Measurements from ENCODE around the gene ACP6.
"Not testable (repeated sequence)": the region's sequence is repeated elsewhere in the genome, so short reads cannot be mapped to it uniquely, and the experiment has no call there.

Gene ACP6

DNA sequence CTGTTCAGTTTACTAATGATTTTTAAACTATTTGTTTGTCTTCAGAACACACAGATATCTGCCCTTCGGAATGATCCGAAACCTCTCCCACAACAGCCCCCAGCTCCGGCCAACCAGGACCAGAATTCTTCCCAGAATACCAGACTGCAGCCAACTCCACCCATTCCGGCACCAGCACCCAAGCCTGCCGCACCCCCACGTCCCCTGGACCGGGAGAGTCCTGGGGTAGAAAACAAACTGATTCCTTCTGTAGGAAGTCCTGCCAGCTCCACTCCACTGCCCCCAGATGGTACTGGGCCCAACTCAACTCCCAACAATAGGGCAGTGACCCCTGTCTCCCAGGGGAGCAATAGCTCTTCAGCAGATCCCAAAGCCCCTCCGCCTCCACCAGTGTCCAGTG lies 51.6 kb downstream of the ACP6 start:
- ATAC-seq = no peak
- TF ChIP-seq, protein P1, sequence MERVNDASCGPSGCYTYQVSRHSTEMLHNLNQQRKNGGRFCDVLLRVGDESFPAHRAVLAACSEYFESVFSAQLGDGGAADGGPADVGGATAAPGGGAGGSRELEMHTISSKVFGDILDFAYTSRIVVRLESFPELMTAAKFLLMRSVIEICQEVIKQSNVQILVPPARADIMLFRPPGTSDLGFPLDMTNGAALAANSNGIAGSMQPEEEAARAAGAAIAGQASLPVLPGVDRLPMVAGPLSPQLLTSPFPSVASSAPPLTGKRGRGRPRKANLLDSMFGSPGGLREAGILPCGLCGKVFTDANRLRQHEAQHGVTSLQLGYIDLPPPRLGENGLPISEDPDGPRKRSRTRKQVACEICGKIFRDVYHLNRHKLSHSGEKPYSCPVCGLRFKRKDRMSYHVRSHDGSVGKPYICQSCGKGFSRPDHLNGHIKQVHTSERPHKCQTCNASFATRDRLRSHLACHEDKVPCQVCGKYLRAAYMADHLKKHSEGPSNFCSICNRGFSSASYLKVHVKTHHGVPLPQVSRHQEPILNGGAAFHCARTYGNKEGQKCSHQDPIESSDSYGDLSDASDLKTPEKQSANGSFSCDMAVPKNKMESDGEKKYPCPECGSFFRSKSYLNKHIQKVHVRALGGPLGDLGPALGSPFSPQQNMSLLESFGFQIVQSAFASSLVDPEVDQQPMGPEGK (CRISPR knock-in tag; IDR thresholded peaks at IDR 0.05; ENCODE audit: borderline replicate concordance) = no peak
- TF ChIP-seq ZNF8 (CRISPR knock-in tag; IDR thresholded peaks at IDR 0.05) (no peak), CSDC2 (CRISPR knock-in tag; IDR thresholded peaks at IDR 0.05) (no peak), ISL1 (CRISPR knock-in tag; IDR thresholded peaks at IDR 0.05) (no peak), RARB (CRISPR knock-in tag; IDR thresholded peaks at IDR 0.05) (no peak), TCF4 (CRISPR knock-in tag; IDR thresholded peaks at IDR 0.05; ENCODE audit: borderline replicate concordance) (no peak), GLIS3 (CRISPR knock-in tag; IDR thresholded peaks at IDR 0.05) (no peak)
- TF ChIP-seq, protein P2, sequence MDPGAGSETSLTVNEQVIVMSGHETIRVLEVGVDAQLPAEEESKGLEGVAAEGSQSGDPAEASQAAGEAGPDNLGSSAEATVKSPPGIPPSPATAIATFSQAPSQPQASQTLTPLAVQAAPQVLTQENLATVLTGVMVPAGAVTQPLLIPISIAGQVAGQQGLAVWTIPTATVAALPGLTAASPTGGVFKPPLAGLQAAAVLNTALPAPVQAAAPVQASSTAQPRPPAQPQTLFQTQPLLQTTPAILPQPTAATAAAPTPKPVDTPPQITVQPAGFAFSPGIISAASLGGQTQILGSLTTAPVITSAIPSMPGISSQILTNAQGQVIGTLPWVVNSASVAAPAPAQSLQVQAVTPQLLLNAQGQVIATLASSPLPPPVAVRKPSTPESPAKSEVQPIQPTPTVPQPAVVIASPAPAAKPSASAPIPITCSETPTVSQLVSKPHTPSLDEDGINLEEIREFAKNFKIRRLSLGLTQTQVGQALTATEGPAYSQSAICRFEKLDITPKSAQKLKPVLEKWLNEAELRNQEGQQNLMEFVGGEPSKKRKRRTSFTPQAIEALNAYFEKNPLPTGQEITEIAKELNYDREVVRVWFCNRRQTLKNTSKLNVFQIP (CRISPR knock-in tag; IDR thresholded peaks at IDR 0.05; ENCODE audit: borderline replicate concordance, low read depth) = no peak

DNA sequence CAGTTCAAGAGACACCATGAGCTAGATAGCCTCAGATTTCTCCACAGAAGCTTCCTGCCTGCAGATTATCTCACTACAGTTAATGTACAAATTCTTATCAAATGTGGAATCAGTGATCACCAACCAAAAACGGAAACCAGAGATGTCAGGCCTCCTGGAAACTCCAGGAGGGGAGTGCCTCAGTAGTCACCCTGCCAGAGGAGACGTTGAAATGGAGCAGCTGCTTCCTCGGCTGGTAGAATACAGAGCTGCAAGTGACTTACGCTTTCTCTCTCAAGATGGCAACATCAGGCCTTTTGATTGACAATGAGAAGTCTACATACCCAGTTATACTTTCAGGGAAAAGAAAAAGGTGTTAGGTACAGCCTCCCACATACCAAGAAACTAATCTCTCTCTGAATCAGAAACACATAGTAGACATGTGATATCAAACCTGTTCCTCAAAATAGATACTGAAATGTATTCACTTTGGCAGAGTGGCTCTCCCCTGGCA lies 52.2 kb downstream of the ACP6 start:
- ATAC-seq = no peak
- TF ChIP-seq, protein P3, sequence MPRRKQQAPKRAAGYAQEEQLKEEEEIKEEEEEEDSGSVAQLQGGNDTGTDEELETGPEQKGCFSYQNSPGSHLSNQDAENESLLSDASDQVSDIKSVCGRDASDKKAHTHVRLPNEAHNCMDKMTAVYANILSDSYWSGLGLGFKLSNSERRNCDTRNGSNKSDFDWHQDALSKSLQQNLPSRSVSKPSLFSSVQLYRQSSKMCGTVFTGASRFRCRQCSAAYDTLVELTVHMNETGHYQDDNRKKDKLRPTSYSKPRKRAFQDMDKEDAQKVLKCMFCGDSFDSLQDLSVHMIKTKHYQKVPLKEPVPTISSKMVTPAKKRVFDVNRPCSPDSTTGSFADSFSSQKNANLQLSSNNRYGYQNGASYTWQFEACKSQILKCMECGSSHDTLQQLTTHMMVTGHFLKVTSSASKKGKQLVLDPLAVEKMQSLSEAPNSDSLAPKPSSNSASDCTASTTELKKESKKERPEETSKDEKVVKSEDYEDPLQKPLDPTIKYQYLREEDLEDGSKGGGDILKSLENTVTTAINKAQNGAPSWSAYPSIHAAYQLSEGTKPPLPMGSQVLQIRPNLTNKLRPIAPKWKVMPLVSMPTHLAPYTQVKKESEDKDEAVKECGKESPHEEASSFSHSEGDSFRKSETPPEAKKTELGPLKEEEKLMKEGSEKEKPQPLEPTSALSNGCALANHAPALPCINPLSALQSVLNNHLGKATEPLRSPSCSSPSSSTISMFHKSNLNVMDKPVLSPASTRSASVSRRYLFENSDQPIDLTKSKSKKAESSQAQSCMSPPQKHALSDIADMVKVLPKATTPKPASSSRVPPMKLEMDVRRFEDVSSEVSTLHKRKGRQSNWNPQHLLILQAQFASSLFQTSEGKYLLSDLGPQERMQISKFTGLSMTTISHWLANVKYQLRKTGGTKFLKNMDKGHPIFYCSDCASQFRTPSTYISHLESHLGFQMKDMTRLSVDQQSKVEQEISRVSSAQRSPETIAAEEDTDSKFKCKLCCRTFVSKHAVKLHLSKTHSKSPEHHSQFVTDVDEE (CRISPR knock-in tag; IDR thresholded peaks at IDR 0.05) = no peak
- TF ChIP-seq ZC3H10 (CRISPR knock-in tag; IDR thresholded peaks at IDR 0.05) = no peak
- no peak for TF ChIP-seq CSDC2 (CRISPR knock-in tag; IDR thresholded peaks at IDR 0.05)
- TF ChIP-seq, protein P4, sequence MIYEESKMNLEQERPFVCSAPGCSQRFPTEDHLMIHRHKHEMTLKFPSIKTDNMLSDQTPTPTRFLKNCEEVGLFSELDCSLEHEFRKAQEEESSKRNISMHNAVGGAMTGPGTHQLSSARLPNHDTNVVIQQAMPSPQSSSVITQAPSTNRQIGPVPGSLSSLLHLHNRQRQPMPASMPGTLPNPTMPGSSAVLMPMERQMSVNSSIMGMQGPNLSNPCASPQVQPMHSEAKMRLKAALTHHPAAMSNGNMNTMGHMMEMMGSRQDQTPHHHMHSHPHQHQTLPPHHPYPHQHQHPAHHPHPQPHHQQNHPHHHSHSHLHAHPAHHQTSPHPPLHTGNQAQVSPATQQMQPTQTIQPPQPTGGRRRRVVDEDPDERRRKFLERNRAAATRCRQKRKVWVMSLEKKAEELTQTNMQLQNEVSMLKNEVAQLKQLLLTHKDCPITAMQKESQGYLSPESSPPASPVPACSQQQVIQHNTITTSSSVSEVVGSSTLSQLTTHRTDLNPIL (CRISPR knock-in tag; IDR thresholded peaks at IDR 0.05; ENCODE audit: low read depth) = no peak
- no peak for TF ChIP-seq TCF4 (CRISPR knock-in tag; IDR thresholded peaks at IDR 0.05; ENCODE audit: borderline replicate concordance)
- TF ChIP-seq, protein P1 (CRISPR knock-in tag; IDR thresholded peaks at IDR 0.05; ENCODE audit: borderline replicate concordance) = no peak
- TF ChIP-seq SNAI2 (CRISPR knock-in tag; IDR thresholded peaks at IDR 0.05) = no peak
- no peak for TF ChIP-seq RARB (CRISPR knock-in tag; IDR thresholded peaks at IDR 0.05)
- no peak for TF ChIP-seq ISL1 (CRISPR knock-in tag; IDR thresholded peaks at IDR 0.05)
- no peak for TF ChIP-seq BACH2 (CRISPR knock-in tag; IDR thresholded peaks at IDR 0.05; ENCODE audit: borderline replicate concordance)
- no peak for TF ChIP-seq ZNF8 (CRISPR knock-in tag; IDR thresholded peaks at IDR 0.05)

DNA sequence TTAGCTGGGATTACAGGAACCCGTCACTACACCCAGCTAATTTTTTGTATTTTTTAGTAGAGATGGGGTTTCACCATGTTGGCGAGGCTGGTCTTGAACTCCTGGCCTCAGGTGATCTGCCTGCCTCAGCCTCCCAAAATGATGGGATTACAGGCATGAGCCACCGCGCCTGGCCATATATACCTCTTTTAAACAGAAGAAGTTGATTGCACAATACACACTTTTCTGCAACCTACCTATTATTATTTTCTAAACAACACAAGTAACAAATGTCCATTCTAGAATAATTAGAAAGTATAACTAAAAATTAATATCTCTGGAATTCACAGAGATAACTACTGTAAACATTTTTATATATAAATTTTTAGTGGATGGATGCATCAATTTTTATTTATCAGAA lies 55.4 kb downstream of the ACP6 start:
- ATAC-seq = not testable (repeated sequence)

DNA sequence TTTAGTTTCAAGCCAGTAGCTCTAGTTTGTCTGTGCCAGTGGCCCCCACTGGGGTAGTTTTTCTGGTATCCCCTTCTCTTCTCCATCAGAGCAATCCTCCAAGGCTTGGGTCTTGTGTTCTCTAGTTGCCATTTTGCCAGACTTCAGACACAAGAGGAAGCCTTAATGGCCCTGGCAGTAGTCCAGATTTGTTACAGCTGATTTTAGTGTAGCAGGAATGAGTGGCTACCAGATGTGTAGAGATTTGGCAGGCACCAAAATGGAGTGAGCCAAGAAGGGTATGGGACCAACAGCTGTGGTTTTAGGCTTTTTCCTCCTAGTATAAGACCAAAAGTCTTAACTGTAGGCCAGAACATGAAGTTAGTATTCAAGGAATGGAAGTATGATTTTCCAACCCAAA lies 56.8 kb downstream of the ACP6 start:
- ATAC-seq = no peak
- no peak for TF ChIP-seq RARB (CRISPR knock-in tag; IDR thresholded peaks at IDR 0.05)
- TF ChIP-seq OSR1 (CRISPR knock-in tag; IDR thresholded peaks at IDR 0.05) = no peak
- TF ChIP-seq, protein P4 (CRISPR knock-in tag; IDR thresholded peaks at IDR 0.05; ENCODE audit: low read depth) = no peak
- no peak for TF ChIP-seq ZC3H10 (CRISPR knock-in tag; IDR thresholded peaks at IDR 0.05)
- TF ChIP-seq, protein P3 (CRISPR knock-in tag; IDR thresholded peaks at IDR 0.05) = no peak
- no peak for TF ChIP-seq GLIS3 (CRISPR knock-in tag; IDR thresholded peaks at IDR 0.05)
- TF ChIP-seq, protein P2 (CRISPR knock-in tag; IDR thresholded peaks at IDR 0.05; ENCODE audit: borderline replicate concordance, low read depth) = no peak
- TF ChIP-seq, protein P1 (CRISPR knock-in tag; IDR thresholded peaks at IDR 0.05; ENCODE audit: borderline replicate concordance) = no peak
- no peak for TF ChIP-seq ZNF8 (CRISPR knock-in tag; IDR thresholded peaks at IDR 0.05)
- no peak for TF ChIP-seq PPARA (CRISPR knock-in tag; IDR thresholded peaks at IDR 0.05; ENCODE audit: borderline replicate concordance)
- no peak for TF ChIP-seq CSDC2 (CRISPR knock-in tag; IDR thresholded peaks at IDR 0.05)

All from SK-N-SH treated with all-trans-retinoic acid at 6 μM for 48 hours (cell line).